ENCODE data around the gene TTLL8.

- TF ChIP-seq EZH2 (IDR thresholded peaks at IDR 0.05) (no peak), CTCF (IDR thresholded peaks at IDR 0.05 in 2 of 3, conservative IDR thresholded peaks at IDR 0.05 in 1 of 3; ENCODE audit: borderline replicate concordance in 1 of 3, insufficient read depth in 1 of 3, low read depth in 2 of 3, low read length in 2 of 3) (no peak), POLR2A (IDR thresholded peaks at IDR 0.05; ENCODE audit: borderline replicate concordance, extremely low read depth, insufficient read depth, insufficient read length) (no peak), REST (IDR thresholded peaks at IDR 0.05; ENCODE audit: low read depth) (no peak), SP1 (IDR thresholded peaks at IDR 0.05; ENCODE audit: low read depth) (no peak), TCF7L2 (IDR thresholded peaks at IDR 0.05; ENCODE audit: borderline replicate concordance, extremely low read depth, insufficient read depth, insufficient read length) (no peak), JUND (IDR thresholded peaks at IDR 0.05) (no peak), ZNF274 (IDR thresholded peaks at IDR 0.05; ENCODE audit: low read depth, low read length) (no peak)
These were observed 30.2 kb downstream of the TTLL8 start for GRCh38 chr22:50027639-50028537.

Measured in HCT116 (cell line).